HG03432 (cell line): ENCODE results near the gene CHST11.

Experiments
- ATAC-seq: cut with Tn5 transposase; IDR thresholded peaks from one replicate; pipeline ENCODE4 v1.9.1; 2021; ENCODE audit warnings: mild to moderate bottlenecking, moderate library complexity; ENCODE audit not compliant: unreplicated experiment

CHST11 gene

DNA sequence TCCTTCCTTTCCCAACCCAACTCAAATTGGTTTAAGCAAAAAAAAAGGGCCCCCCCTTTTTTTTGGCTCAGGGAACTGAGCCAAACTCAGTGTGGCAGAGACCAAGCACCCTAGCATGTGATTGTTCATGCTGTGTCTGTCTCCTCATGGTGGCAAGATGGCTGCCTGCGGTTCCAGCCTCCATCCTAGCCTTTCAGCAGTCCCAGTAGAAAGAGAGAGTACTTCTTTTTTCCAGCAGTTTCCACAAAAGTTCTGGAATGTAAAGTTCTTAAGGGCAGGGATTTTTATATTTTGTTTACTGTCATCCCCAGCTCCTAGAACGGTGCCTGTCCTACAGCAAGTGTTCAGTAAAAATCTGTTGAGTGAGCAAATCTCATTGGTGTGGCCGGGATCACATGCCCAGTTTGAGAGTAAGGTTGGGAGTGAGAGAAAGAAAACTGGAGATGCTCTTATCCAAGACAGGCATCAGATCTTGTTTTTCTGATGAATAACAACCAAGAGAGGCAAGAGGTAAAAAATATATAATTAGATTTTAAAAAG lies 22.4 kb downstream of the CHST11 start:
- ATAC-seq = no peak

DNA sequence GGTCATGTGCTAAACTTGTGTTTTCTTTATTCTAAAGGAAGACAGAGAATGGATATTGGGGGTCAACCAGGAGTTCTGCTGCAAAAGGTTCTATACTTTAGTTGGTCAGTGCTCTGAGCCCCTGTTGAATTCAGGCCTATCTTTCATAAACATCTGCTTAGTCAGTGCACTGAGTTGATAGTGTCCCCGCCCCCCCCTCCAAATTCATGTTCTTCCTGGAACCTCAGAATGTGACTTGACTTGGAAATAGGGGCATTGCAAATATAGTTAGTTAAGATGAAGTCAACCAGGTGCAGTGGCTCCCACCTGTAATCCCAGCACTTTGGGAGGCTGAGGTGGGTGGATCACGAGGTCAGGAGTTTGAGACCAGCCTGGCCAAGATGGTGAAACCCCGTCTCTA lies 23.3 kb downstream of the CHST11 start:
- ATAC-seq = no peak

DNA sequence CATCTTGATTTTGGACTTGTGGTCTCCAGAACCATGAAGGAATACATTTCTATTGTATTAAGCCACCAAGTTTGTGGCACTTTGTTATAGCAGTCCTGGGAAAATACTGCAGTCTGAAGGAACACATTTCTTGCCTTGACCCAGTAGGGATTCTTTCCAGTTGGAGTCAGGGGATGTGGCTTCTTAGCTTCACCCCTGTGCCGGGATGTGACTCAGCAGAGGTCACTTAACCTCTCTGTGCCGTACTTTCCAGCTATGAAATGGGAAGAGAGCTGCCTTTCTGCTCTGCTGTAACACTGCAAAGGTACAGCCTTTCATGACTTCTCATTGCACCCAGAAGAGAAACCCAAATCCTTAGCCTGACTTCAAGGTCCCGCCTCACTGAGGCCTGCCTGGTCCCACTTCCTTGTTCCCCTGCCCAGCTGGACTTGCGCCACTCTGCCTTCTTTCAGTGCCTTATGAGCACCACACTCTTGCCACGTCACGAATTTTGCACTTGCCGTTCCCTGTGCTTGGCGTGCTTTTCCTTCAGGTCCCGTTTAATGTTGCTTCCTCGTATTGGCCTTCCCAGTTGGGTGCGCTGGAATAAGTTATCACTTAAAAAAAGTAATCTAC lies 24.2 kb downstream of the CHST11 start:
- no peak for ATAC-seq

DNA sequence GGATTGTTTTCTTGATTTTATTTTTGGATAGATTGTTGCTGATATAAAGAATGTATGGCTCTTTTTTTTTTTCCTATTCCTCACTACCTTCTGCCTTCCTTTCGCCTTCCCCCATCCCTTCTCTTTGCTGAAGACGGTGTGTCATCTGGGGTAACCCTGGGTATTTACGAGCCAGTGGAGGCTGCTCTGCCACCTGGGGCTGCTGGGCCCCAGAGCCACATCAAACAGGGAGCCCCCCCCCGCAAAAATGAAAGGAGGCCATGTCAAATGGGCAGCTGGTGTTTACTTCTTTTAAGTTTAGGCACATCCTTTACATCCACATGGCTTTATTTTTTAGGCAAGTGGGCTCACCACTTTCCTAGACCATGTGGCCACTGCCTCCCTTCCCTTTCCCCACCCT lies 25.4 kb downstream of the CHST11 start:
- no peak for ATAC-seq

DNA sequence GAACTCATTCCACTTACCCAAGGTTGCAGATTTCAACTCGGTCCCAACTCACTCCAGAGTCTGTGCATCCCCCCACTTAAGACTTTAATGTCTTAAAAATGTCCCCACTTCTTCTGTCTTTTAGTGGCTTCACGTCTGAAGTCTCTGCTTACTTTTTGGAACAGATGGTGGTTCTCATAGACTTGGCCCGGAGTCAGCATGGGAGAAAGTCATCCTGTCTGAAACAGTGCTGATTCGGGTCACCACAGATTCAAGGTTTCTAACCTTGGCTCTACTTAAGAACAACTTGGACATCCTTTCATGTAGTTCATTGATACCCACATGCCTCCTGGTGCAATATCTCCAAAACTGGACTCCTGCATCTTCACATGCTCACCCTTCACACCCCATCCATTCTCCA lies 26.0 kb downstream of the CHST11 start:
- ATAC-seq = no peak

DNA sequence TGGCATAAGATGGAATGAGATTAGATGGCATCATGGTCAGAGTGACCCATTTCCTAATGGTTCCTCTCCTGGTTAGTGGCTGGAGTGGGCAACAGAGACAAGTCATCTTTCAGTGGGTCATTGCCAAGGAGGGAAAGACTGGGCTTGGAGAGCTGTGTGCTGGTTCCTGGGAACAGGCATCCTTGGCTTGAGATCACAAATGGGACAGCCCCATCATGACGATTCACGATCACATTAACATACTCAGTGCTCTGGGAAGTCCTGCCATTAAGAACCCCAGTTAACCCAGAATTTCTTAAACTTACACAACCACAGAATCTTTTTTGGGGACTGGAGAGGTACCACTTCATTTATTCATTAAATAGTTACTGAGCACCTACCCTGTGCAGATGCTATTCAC lies 27.3 kb downstream of the CHST11 start:
- no peak for ATAC-seq

DNA sequence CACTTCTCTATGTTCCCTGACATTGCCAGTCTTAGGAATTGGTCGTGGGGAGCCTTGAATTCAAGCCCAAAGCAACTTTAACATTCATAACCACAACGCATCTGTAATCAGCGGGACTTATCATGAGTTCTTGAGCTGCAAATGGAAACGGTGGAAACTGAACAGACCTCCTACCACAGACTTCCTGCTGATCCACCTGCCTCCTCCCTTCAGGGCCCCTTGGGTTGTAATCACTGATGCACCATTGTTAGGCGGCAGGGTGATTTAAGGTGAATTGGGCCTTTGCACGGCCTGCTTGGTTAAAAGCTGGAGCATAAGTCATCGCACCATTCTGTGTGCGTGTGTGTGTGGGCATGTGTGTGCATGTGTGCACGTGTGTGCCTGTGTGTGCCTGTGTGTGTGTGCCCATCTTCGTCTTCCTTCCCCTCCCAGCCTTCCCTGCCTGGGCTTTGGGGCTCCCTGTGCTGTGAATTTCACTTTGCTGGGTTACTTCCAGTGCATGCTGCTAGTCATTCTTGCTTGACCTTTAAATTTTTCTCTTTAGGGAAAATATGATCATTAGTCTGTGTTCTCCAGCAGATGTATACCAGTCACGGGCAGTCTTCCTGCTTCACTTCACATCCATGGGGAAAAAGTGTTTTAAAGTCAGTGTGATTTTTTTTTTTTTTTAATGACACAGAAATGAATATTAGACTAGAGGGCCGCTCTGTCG lies 29.1 kb downstream of the CHST11 start:
- no peak for ATAC-seq

DNA sequence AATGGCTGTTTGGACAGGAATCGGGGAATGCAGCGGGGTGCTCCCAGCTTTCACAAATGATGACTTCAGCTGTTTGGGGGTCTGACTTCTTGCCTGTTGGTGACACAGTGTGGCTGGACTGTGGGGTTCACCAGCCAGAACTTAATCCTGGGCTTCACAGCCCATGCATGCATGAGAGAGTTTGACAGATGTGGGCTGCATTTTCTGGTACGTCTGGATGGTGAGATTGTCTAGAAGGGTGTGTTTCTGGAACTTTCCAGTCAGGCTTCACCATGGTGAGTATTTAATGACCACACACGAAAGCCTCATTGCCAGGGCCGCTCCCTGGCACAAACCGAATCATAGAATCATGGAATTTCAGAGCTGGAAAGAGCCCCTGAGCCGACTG lies 29.6 kb downstream of the CHST11 start:
- ATAC-seq = no peak

DNA sequence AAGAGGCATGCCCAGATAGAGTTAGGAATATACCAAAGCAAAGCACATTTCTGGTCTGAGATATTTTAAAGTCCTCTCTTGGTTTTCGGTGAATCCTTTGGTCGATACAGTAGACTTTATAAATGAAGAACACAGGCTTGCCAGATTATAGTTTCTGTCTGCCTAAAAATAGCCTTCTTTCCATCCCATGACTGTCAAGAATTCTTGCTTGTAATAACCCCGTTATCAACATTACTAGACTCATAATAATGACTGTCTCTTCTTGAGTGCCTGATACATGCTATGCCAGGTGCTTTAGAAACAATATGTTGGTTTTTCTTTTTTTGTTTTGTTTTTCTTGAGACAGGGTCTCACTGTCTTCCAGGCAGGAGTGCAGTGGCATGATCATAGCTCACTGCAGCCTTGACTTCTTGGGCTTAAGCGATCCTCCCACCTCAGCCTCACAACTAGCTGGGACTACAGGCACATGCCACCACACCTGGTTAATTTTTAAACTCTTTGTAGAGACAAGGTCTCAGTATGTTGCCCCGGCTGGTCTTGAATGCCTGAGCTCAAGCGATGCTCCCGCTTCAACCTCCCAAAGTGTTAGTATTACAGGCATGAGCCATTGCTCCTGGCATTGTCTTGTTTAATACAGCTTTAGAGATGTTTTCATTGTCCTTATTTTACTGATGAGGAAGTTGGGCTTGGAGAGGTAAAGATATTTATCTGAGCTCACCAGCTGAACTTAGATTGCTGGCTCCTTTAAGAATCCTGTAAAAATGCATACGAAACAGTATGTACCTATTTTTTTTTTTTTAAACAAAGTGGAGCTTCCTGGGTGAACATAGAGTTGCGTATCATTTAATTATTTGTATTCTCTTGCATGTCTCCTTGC lies 30.4 kb downstream of the CHST11 start:
- no peak for ATAC-seq

DNA sequence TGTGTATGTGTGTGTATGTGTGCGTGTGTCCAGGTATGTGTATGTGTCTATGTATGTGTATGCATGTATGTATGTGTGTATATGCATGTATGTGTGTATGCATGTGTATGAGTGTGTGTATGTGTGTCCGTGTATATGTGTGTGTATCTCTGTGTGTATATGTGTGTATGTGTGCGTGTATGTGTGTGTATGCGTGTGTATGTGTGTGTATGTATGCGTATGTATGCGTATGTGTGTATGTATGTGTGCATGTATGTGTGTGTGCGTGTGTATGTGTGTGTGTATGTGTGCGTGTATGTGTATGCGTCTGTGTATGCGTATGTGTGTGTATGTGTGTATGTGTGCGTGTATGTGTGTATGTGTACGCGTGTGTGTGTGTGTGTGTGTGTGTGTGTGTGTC lies 31.6 kb downstream of the CHST11 start:
- no peak for ATAC-seq

DNA sequence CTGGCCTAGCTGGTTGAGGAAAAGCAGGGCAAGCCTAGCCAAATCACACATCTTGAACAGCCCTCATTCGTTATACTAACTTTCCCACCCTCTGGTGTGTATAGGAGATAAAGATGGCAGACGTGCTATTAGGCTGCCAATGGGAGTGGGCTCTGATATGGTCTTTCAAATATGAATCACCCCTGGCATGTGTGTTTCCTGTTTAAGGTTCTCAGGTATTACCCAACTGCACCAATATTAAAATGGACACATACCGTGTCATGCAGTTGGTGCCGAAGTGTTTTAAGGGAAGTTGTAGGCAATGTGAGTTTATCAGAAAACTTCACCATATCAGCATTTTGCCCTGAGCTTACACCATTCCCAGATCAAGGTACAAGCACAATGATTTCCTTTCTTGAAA lies 33.4 kb downstream of the CHST11 start:
- ATAC-seq = no peak

DNA sequence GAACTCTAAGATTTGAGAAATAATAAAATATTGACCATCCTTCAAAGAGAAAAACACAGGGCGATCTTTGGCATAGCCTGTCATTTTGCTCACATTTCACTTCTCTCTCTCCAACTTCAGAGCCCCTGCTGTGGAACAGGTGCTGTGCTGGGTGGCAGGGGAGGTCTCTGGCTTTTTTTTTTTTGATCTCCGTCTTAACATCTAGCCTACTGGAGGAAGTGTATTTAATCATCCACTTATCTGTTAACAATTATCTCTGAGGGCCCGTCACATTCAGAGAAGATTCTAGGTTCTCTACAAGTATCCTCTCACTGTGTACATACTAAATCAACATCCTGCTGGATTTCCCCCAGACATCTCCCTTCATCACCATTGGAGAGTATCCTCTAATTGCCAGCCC lies 34.1 kb downstream of the CHST11 start:
- no peak for ATAC-seq

DNA sequence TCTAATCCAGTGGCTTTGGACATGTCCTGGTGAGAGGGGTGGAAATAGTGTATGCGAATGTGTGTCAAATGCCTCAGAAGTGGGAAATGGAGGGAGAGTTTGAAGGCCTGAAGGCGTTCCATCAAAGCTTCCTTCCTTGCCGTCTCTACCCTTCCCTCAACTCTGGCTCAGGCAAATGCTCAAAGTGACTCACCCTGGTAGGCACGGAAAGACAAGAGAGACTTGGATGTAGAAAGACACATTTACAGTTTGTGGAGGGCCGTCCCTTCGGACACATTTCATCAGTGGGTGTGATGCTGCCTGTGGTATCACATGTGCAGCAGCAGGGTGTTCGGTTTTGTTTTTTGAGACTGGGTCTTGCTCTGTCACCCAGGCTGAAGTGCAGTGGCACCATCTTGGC lies 36.7 kb downstream of the CHST11 start:
- no peak for ATAC-seq

DNA sequence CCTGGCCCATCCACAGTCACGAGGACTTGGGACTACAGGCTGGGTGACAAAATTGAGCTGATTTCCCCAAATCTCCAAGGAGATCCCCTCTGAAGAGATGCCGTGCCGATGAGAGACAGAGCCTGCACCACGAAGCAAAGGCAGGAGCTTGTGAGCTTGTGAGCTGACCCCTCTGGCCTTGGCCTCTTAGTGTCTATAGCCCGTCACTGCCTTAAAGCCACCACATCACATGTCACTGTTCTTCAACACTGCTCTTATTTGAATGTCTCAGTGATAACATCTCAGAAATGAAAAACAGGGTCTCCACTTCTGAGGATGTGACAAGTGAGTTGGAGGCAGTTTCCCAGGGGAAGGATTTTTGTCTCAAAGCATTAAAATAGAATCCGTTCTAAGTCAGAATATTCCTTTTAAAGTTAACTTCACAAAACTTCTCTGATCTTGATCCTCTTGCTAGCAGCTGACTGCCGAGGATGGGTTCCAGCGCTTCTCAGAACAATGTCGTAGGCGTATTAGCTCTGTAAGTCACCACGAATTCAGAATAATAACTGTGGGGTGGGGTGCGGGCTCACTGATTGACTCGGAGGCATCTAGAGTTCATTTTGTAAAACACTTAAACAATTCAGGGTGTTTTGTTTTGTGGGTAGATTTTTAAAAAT lies 37.5 kb downstream of the CHST11 start:
- ATAC-seq = peak; percentile 57

DNA sequence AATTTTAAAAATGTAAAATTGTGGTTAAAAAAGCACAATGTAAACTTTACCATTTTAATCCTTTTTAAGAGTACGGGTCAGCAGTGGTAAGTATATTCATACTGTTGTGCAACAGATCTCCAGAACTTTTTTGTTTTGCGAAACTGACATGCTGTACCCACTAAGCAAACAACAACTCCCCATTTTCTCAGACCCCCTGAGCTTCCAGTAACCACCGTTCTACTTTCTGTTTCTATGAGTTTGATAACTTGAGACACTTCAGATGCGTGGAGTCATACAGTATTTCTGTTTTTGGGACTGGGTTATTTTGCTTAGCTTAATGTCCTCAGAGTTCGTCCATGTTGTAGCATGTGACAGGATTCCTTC lies 38.0 kb downstream of the CHST11 start:
- ATAC-seq = peak; percentile 43

DNA sequence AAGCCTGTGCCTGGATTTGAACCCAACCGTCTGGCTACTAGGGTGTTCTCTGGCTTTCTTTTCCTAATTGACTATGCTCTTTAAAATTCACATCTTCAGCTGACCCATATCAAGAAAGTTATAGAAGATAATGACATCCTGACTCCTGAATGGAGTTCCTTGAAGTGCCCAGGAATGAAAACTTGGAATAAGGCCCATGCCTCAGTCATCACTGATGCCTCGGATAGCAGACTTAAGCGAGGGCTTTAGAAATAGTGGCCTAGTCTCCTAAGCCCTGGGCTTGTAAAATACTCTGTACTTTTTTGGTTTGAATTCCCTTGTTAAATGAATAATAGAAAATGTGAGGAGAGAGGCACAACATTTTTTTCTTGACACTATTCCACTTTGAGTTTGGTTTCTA lies 39.0 kb downstream of the CHST11 start:
- no peak for ATAC-seq

DNA sequence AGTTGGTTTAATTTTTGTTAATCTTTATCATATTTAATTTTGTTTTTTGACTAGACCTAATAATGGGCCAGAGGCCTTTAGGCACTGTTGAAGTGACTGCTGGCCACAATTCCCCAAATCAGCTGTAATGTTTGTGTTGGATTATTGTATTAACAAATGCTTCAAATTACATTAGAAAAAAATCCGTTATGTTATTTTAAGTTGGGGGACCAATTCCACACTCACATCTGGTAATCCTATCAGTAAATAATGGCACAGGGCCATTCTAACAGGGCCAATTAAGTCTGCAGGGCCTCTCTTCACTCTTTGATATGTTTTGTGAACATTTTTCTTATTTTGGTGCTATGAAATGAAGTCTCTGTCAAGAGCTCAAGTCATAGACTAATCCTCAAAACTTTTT lies 39.6 kb downstream of the CHST11 start:
- ATAC-seq = no peak

DNA sequence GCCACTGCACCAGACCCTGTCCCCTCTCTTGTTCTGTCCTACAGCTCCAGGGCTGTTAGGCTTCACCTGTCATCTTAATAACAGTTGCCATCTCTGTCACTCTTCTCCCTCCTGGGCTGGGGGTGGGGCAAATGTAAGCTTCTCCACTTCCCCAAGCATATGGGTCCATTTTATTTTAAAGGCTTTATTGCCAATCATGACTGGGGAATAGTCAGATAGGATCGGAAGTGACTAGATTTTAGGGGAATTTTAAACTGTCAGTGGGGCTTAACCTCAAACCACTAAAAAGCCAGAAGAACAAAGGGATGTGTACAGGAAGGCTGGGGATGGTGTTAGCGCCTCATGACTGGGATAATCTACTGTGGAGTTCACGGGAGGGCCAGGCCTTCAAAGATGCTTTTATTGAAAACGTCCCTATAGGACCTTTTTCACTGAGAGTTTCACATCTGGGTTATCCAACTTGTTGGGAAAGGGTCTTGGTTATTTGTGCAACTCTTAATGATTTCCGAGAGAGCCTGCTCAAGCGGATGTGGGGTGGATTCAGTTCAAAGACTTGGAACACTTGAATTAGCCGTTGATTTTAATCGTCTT lies 41.6 kb downstream of the CHST11 start:
- ATAC-seq = no peak

DNA sequence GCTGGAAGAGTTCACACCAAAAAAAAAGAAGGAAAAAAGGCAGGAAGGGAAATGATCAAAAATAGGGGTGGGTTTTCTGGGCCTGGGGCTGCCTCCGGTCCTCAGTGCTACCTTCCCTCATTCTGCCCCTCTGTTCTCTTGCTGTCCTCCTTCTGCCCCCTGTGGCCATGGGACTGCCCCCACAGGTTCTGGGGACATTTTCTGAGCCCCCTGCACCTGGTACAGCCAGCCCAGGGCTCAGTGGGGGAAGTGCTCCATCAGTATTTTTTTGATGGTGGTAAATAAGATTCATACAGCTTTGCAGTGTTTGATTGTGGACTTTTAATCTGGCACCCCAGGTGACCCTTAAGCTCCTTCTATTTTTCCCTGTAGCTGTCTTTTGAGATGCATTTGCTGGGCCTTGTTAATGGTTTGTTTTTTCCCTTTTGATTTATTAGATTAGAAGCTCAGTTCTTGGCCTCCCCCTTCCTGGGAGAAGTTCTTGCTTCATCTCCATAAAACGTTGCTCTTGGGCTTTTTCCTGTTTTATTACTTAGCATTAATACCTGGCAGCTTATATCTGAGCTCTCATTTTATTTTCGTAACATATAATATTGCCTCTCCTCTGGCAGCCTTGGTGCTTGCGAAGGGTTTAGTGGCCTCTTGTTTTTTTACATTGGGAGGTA lies 43.1 kb downstream of the CHST11 start:
- ATAC-seq = no peak

DNA sequence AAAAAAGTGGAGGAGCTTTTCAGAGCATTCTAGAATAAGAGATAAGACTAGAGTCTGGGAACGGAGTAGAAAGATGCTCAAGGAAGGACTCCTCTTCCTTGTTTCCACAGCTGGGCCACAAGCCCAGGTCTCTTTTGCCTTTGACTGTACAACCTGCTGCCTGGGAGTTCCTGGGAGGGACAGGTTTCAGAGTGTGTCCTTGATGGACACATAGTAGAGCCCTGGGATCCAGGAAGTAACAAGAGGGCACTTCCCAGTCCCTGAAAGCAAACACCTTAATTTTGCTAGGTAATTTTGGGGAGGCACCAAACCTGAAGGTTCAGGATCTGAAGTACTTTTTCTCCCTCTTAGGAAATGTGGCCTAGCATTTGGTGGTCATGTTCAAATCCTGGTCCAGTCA lies 44.4 kb downstream of the CHST11 start:
- ATAC-seq = no peak
